Stomach (tissue), 9 donors: ENCODE measurements around the gene ARSD. TPM values are rescaled to one million over a fixed set of nuclear protein-coding genes. Genes with fewer than 3 reads are reported as not detected.

Experiments used
- DNase-seq, 2 donors: peaks; one replicate each; pipeline versions ENCODE4 v3.0.0 to v3.0.0-alpha.2; 2013 to 2019
- H3K27ac ChIP-seq, 5 donors: fragments of 200-600 bp in 4 of 5; sonication (generic) in 4 of 5; one replicate each; pipeline ENCODE4 v1.5.1; 2013 to 2019; ENCODE audit warnings: mild to moderate bottlenecking in 1 of 5, moderate library complexity in 1 of 5
- H3K27me3 ChIP-seq, 3 donors: fragments of 200-600 bp; sonication (generic); one replicate each; pipeline ENCODE4 v1.5.1; 2017 to 2019; ENCODE audit warnings: mixed run types in 1 of 3
- H3K36me3 ChIP-seq, 4 donors: fragments of 200-600 bp; sonication (generic); 1 replicate in 3 of 4; 2 replicates in 1 of 4; pipeline ENCODE4 v1.5.1; 2016 to 2019
- H3K4me1 ChIP-seq, 4 donors: fragments of 200-600 bp; sonication (generic); one replicate each; pipeline ENCODE4 v1.5.1; 2016 to 2019
- H3K4me3 ChIP-seq, 4 donors: fragments of 200-600 bp; sonication (generic) in 3 of 4; one replicate each; pipeline ENCODE4 v1.5.1; 2016 to 2019; ENCODE audit warnings: mild to moderate bottlenecking in 1 of 4
- H3K9me3 ChIP-seq, 4 donors: fragments of 200-600 bp; sonication (generic); one replicate each; pipeline ENCODE4 v1.5.1; 2016 to 2019
- EP300 ChIP-seq: sonication (generic); formaldehyde crosslinking; IDR thresholded peaks from one replicate; pipeline ENCODE4 v1.6.1; 2017; ENCODE audit warnings: antibody characterized with exemption
- POLR2A ChIP-seq, 4 donors: fragments of 450-650 bp; IDR thresholded peaks; one replicate each; pipeline ENCODE4 v1.6.1; 2016; ENCODE audit warnings: antibody characterized with exemption in 4 of 4, control low read depth in 2 of 4, mild to moderate bottlenecking in 1 of 4, moderate library complexity in 1 of 4
- POLR2AphosphoS5 ChIP-seq, 3 donors: sonication (generic); formaldehyde crosslinking; IDR thresholded peaks; one replicate each; pipeline ENCODE4 v1.6.1; 2016; ENCODE audit warnings: antibody characterized with exemption in 3 of 3
- WGBS, 5 donors: extraction: QIAGEN DNeasy Blood & Tissue Kit in 3 of 5; methylation state at CpG; one replicate each; pipeline versions ENCODE4 v1.1.5 to v1.1.7; 2013 to 2018; 5-methylcytosine and 5-hydroxymethylcytosine counted together
- intact Hi-C: fragments of 100-400 bp; cut with DNase I; formaldehyde crosslinking; loops from one replicate; pipeline ENCODE4 v1.15.1; 2023; ENCODE audit warnings: low total_unique reads
- polyA plus RNA-seq, 3 donors: library from polyadenylated mRNA; stranded (reverse); fragments of 200-250 nt; gene quantifications; one replicate each; pipeline ENCODE4 v1.2.3, GENCODE V29; 2013
- total RNA-seq, 5 donors: library from RNA; depleted of rRNA; stranded (reverse); fragments of >200 nt; gene quantifications; one replicate each; pipeline versions ENCODE4 v1.1.0 to v1.2.3, GENCODE V29; 2014 to 2016
- TF ChIP-seq, protein P1 (sequence below), 7 experiments: fragments of 450-650 bp in 4 of 7; fragments of 200-600 bp in 3 of 7; sonication (generic) in 3 of 7; IDR thresholded peaks; one replicate each; pipeline ENCODE4 v1.5.1; 2016 to 2019; ENCODE audit warnings: antibody characterized with exemption in 7 of 7, control low read depth in 2 of 7, mild to moderate bottlenecking in 1 of 7
- donor health status: healthy with polysubstance abuse.
- donor health status: Bipolar disorder and iron deficiency.
- donor health status: healthy.

ARSD gene
- total and polyA plus RNA-seq, 8 donors = 13.4 to 69.3 (median 28.8) TPM

DNA sequence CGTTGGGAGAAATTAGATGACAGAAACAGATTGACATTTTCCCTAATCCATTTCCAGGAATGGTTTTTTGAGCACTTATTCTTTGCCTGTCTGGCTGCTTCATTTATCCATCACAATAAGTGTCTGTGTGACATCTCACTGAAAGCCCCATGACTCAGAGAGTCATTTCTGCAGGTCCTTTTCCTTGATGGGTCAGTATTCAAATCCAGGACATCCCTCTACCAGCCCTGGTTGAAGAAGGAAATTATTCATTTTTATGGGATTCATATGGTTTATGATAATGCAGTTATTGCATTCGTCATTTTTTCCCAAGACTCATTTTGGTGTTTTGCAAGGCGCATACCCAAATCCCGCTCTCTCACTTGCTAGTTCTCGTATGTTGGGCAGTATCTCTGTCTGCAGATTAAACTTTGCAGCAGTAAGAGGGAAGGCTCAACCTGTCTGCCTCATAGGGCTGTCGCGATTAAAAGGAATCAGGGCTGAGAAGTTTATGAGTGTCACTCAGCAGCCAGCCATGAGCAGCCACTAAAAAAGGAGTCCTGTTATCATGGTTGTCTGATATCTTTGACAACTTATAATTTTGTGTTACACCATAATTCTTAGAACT lies 56.4 kb downstream of the ARSD start:
- DNase-seq = no peak
- WGBS, 5 donors = 91 to 97% (median 93%) methylated on average over 7 of the region's 7 CpGs
- H3K9me3 ChIP-seq = peaks cover 0 to 3% (median 0%) of the 10 kb centered on the region in 4 donors
- intact Hi-C loops = no loop called here
- no peak overlapping the region for H3K27ac ChIP-seq
- no peaks in the 10 kb centered on the region for H3K4me1 ChIP-seq
- TF ChIP-seq EP300 (no peak), POLR2A (IDR thresholded peaks at IDR 0.05) (no peak), POLR2AphosphoS5 (IDR thresholded peaks at IDR 0.05) (no peak)
- TF ChIP-seq, protein P1, sequence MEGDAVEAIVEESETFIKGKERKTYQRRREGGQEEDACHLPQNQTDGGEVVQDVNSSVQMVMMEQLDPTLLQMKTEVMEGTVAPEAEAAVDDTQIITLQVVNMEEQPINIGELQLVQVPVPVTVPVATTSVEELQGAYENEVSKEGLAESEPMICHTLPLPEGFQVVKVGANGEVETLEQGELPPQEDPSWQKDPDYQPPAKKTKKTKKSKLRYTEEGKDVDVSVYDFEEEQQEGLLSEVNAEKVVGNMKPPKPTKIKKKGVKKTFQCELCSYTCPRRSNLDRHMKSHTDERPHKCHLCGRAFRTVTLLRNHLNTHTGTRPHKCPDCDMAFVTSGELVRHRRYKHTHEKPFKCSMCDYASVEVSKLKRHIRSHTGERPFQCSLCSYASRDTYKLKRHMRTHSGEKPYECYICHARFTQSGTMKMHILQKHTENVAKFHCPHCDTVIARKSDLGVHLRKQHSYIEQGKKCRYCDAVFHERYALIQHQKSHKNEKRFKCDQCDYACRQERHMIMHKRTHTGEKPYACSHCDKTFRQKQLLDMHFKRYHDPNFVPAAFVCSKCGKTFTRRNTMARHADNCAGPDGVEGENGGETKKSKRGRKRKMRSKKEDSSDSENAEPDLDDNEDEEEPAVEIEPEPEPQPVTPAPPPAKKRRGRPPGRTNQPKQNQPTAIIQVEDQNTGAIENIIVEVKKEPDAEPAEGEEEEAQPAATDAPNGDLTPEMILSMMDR (IDR thresholded peaks at IDR 0.05) = no peak
- no peaks in the 10 kb centered on the region for H3K27me3 ChIP-seq
- H3K36me3 ChIP-seq = no peaks in the 10 kb centered on the region
- no peak overlapping the region for H3K4me3 ChIP-seq

DNA sequence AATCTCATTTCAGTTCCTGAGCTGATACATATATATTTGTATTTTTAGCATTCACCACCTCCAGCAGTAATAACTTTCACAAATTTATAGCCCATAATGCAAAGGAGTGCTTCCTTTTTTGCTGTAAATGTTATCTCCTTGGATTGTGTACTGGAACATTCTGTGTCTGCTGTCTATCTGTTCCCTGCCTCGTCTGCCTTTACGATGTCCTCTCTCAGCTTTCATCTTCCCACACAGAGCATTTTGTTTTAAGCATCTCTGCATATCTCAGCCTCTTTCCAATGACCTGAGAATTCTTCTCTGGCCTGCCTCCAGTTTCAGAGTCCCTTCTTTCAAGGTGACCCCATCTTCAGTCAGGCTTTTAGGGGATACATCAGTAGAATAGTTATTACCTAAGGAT lies 57.3 kb downstream of the ARSD start:
- H3K36me3 ChIP-seq = no peaks in the 10 kb centered on the region
- no peaks in the 10 kb centered on the region for H3K27me3 ChIP-seq
- H3K9me3 ChIP-seq = peaks cover 0 to 3% (median 0%) of the 10 kb centered on the region in 4 donors
- TF ChIP-seq, protein P1 (IDR thresholded peaks at IDR 0.05) = no peak
- TF ChIP-seq POLR2A (IDR thresholded peaks at IDR 0.05) (no peak), EP300 (no peak), POLR2AphosphoS5 (IDR thresholded peaks at IDR 0.05) (no peak)
- H3K27ac ChIP-seq = no peak overlapping the region
- intact Hi-C loops = no loop called here
- 76 to 85% (median 82%) methylated on average over 1 to 2 of the region's 2 CpGs for WGBS, 5 donors
- no peak overlapping the region for H3K4me3 ChIP-seq
- no peak for DNase-seq
- H3K4me1 ChIP-seq = no peaks in the 10 kb centered on the region

DNA sequence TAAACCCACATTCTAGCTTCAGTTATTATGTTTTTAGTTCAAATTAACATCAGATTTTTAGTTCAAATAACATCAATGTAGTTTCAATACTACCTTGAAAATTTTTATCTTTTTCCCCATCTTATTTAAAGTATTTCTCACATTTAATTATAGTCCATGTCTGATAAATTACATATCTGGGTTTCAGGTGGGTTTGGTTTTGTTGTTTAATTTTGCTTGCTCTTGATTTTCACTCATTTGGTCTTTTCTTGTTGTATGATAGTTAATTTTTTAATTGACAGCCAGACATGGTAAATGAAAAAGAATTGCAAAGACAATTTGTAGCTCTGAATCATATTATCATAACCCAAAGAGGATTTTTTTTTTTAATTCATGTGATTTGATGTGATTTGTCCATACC lies 58.5 kb downstream of the ARSD start:
- H3K4me3 ChIP-seq = no peak overlapping the region
- no peaks in the 10 kb centered on the region for H3K36me3 ChIP-seq
- H3K9me3 ChIP-seq = peaks cover 0 to 3% (median 0%) of the 10 kb centered on the region in 4 donors
- no peaks in the 10 kb centered on the region for H3K4me1 ChIP-seq
- H3K27ac ChIP-seq = no peak overlapping the region
- TF ChIP-seq POLR2AphosphoS5 (IDR thresholded peaks at IDR 0.05) (no peak), EP300 (no peak), POLR2A (IDR thresholded peaks at IDR 0.05) (no peak)
- TF ChIP-seq, protein P1 (IDR thresholded peaks at IDR 0.05) = no peak
- DNase-seq = no peak
- no peaks in the 10 kb centered on the region for H3K27me3 ChIP-seq
- intact Hi-C loops = no loop called here

DNA sequence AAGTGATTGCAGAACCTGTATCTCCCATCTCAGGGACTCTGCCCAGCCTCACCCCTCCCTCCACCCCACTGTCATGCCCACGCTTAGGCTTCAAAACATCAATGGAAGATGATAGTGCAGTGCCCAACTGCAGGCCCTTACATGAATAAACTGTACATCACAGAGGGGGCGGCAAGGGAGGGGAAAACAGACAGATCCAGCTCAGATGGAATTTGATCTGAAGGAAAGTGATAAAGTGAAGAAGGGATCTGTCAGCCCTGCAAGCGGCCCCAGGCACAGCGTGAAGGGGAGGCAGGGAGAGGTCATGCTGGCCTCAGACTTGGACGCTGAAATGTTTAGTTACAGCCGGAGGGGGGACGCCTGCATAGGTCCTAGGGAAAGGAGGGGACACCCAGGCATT lies 61.9 kb downstream of the ARSD start:
- Histone ChIP-seq H3K4me1 (no peaks in the 10 kb centered on the region), H3K4me3 (no peak overlapping the region), H3K27me3 (no peaks in the 10 kb centered on the region), H3K27ac (no peak overlapping the region), H3K36me3 (peaks cover 0 to 12% (median 0%) of the 10 kb centered on the region in 4 donors), H3K9me3 (no peaks in the 10 kb centered on the region)
- 82 to 93% (median 88%) methylated on average over 7 of the region's 7 CpGs for WGBS, 5 donors
- DNase-seq = no peak
- intact Hi-C loops = no loop called here
- TF ChIP-seq, protein P1 (IDR thresholded peaks at IDR 0.05) = no peak
- no peak for TF ChIP-seq POLR2AphosphoS5 (IDR thresholded peaks at IDR 0.05)
- no peak for TF ChIP-seq EP300
- TF ChIP-seq POLR2A (IDR thresholded peaks at IDR 0.05) = no peak
